GM12891 (cell line): ENCODE results near the gene ZSCAN22. TPM values are rescaled to one million over a fixed set of nuclear protein-coding genes. Genes with fewer than 3 reads are reported as not detected.

Experiments
- DNase-seq: peaks from one replicate; pipeline ENCODE4 v3.0.0; 2011; ENCODE audit warnings: low spot score; ENCODE audit not compliant: insufficient read length
- FAIRE-seq: peaks from 2 replicates; lab custom pipeline; 2011; peaks lifted over from hg19 to GRCh38; lab: Jason Lieb, UNC
- PAX5 ChIP-seq: IDR thresholded peaks from 2 replicates; pipeline ENCODE4 v1.6.1; 2011; ENCODE audit warnings: low read length, moderate library complexity, mild to moderate bottlenecking; ENCODE audit not compliant: insufficient read depth, severe bottlenecking
- POLR2A ChIP-seq: IDR thresholded peaks from 2 replicates; pipeline ENCODE4 v1.6.1; 2011; ENCODE audit warnings: low read depth, low read length, control low read depth
- POLR2AphosphoS5 ChIP-seq: IDR thresholded peaks from 2 replicates; pipeline ENCODE4 v1.6.1; 2011; ENCODE audit warnings: low read depth, low read length, control low read depth
- POU2F2 ChIP-seq: IDR thresholded peaks from 2 replicates; pipeline ENCODE4 v1.6.1; 2011; ENCODE audit warnings: low read depth, mild to moderate bottlenecking, control low read depth, low read length, moderate library complexity
- SPI1 ChIP-seq: IDR thresholded peaks from 2 replicates; pipeline ENCODE4 v1.6.1; 2011; ENCODE audit warnings: low read depth, low read length, control low read depth
- TAF1 ChIP-seq: IDR thresholded peaks from 2 replicates; pipeline ENCODE4 v1.6.1; 2011; ENCODE audit warnings: low read depth, low read length, control low read depth
- polyA plus RNA-seq: library from polyadenylated mRNA; unstranded; fragments of >200 nt; gene quantifications from one replicate; pipeline ENCODE4 v1.2.1, GENCODE V29; 2012; ENCODE audit warnings: low read depth, missing spikeins, inconsistent platforms; ENCODE audit not compliant: missing spikeins

Gene ZSCAN22
- polyA plus RNA-seq: 0.72 TPM

GRCh38 chr19:58326914-58327726 lies at the start of gene ZSCAN22:
Gene ZSCAN22, plus strand, starts transcription at chr19:58326994. Its CDS starts 7,809 bp downstream, at chr19:58334803.
- FAIRE-seq (peak; percentile 94), DNase-seq (peak; percentile 96)

GRCh38 chr19:58277197-58277596 lies 49.6 kb upstream of the ZSCAN22 start:
- FAIRE-seq (no peak), DNase-seq (no peak)
- TF ChIP-seq TAF1 (no peak), POLR2A (no peak), POLR2AphosphoS5 (no peak), PAX5 (no peak)

More at GRCh38 chr19:58326914-58327726, at the start of gene ZSCAN22:
- TF ChIP-seq POU2F2 (peak; percentile 85), POLR2AphosphoS5 (peak; percentile 69), TAF1 (peak; percentile 14; the same call in 1 of the 2 replicates), PAX5 (no peak), POLR2A (peak; percentile 68), SPI1 (no peak)

- TF ChIP-seq POLR2AphosphoS5: no peak
- TF ChIP-seq POLR2A: no peak
- TF ChIP-seq TAF1: no peak
- TF ChIP-seq SPI1: no peak
- TF ChIP-seq POU2F2: no peak
- no peak for TF ChIP-seq PAX5
- no peak for FAIRE-seq
- DNase-seq: no peak
Measured at GRCh38 chr19:58277748-58278540, 48.9 kb upstream of the ZSCAN22 start.

DNA sequence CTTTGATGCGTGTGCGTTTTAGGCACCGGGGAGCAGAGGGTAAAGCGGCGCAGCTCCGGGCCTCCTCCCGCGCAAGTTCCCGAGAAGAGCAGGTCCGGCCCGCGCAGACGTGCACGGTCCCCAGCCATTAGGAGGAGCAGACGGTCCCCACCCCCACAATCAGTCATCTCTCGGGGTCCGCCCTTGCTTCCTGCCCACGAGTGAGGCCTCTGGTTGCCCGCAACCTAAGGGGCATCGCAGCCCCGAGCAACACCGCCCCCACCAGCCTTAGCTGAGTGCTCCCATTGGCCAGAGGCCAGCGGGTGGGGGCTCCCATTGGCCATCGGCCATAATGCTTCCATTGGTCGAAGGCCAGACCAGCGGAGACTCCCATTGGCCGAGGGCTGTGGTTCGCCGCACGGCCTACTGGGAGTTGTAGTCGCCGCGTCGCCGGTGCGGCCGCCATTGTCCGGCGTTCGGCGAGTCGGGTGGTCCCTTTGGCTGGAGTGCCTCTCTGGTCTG lies 48.2 kb upstream of the ZSCAN22 start, which contains the start of gene ZNF8:
Gene ZNF8, plus strand, starts transcription at position 415 of the 501 bp plus-strand sequence. CDS start 127 bp downstream, outside the sequence.
- DNase-seq (peak; percentile 100), FAIRE-seq (peak; percentile 99)
- TF ChIP-seq POLR2AphosphoS5 (no peak; the same call in 1 of the 2 replicates), POLR2A (peak; percentile 75), POU2F2 (no peak), TAF1 (peak; percentile 62), SPI1 (no peak)

GRCh38 chr19:58279042-58279924 lies 47.5 kb upstream of the ZSCAN22 start:
- FAIRE-seq (peak; percentile 13), DNase-seq (peak; percentile 34)
- no peak; the same call in 1 of the 2 replicates for TF ChIP-seq POU2F2
- TF ChIP-seq PAX5: no peak
- no peak for TF ChIP-seq POLR2A
- no peak for TF ChIP-seq POLR2AphosphoS5
- TF ChIP-seq TAF1: no peak
- no peak for TF ChIP-seq SPI1

DNA sequence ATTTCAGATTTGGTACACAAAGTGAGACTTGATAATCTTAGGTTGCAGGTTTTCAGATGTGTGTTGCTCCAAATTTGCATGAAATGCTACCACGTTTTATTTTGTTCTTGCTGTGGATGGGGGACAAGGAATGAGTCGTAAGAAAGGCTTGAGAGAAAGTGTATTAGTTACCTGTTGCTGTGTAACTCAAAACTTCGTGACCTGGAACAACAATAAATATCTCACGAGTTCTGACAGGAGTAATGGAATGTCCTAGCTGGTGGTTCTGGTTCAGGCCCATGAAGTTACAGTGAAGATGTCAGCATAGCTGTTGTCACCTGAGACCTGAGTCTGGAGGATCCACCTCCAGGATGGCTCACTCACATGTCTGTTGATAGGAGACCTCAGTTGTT lies 46.9 kb upstream of the ZSCAN22 start:
- FAIRE-seq (no peak), DNase-seq (no peak)
- TF ChIP-seq TAF1: no peak
- TF ChIP-seq POLR2AphosphoS5: no peak
- no peak for TF ChIP-seq PAX5
- TF ChIP-seq POLR2A: no peak
- no peak for TF ChIP-seq POU2F2
- no peak for TF ChIP-seq SPI1

GRCh38 chr19:58284199-58284598 lies 42.6 kb upstream of the ZSCAN22 start:
- TF ChIP-seq TAF1: no peak
- no peak for TF ChIP-seq POLR2AphosphoS5
- no peak for TF ChIP-seq PAX5
- no peak for TF ChIP-seq SPI1
- TF ChIP-seq POU2F2: no peak
- no peak for TF ChIP-seq POLR2A
- no peak for FAIRE-seq
- DNase-seq: no peak

DNA sequence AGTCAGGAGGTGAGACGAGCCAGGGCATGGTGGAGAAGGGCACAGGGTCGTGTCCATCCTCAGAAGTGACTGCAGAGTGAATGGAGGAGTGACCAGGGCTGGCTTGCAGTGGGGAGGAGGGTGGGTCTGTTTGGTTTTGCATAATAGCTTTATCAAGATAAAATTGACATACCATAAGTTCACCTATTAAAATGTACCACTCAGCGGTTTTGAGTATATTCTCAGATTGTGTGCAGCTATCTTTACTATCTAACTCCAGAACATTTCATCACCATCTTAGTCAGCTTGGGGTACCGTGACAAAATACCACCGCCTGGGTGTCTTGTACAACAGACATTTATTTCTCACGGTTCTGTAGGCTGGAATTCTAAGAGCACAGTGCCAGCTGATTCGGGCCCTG lies 34.9 kb upstream of the ZSCAN22 start:
- no peak for DNase-seq
- TF ChIP-seq POLR2A (no peak), TAF1 (no peak), PAX5 (no peak), POU2F2 (no peak), POLR2AphosphoS5 (no peak), SPI1 (no peak)
- no peak for FAIRE-seq
